C4-2B (cell line): ENCODE results near the gene LMCD1.

Source experiments
- H3K27ac ChIP-seq: fragments of 450-650 bp; 2 replicates; pipeline ENCODE4 v1.5.1; 2017
- CTCF ChIP-seq: fragments of 450-650 bp; conservative IDR thresholded peaks from 2 replicates; pipeline ENCODE4 v1.5.1; 2017; ENCODE audit warnings: mild to moderate bottlenecking
- ZFX ChIP-seq: fragments of 450-650 bp; IDR thresholded peaks from 2 replicates; pipeline ENCODE4 v1.6.1; 2017

LMCD1 gene

GRCh38 chr3:8473029-8473428 is 28.6 kb upstream of the LMCD1 start:
- TF ChIP-seq ZFX, result no peak
- no peak for TF ChIP-seq CTCF
- H3K27ac ChIP-seq, result no peak overlapping the region

DNA sequence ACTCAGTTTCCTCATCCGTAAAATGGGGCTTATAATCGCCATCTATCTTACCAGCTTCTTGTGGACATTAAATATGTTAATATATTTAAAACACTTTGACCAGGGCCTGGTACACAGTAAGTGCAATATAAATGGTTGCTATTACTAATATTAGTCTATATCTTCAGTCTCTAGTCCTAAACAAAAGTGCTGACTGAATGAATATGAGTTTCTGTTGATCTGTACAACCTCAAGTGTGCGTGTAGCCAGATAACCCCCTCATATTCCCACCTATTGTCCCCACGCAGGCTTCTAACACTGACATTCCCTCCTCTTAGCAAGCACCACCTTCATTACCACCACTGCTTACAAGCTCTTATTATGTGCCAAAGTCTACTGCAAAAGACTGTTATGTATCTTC is 27.6 kb upstream of the LMCD1 start:
- H3K27ac ChIP-seq, result no peak overlapping the region
- no peak for TF ChIP-seq ZFX

GRCh38 chr3:8474991-8475390 is 26.6 kb upstream of the LMCD1 start:
- H3K27ac ChIP-seq, result no peak overlapping the region
- TF ChIP-seq ZFX (no peak), CTCF (no peak)

DNA sequence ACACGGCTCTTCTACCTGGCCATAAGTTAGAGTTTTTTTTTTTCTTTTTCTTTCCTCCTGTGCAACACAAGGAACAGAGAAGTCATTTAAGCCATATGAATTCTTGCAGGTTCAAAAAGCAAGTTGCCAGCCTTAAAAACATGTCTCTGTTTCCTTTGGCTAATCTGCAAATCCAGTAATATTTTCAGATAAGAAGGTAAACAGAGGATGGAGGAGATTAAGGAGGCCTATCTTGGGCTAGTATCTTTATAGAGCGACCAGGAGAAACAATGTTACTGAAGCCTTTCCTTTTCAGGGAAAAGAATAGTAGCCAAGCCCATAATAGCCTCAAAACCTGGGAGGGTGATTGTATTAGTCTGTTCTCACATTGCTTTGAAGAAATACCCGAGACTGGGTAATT is 20.9 kb upstream of the LMCD1 start:
- TF ChIP-seq CTCF, result no peak
- TF ChIP-seq ZFX, result no peak
- H3K27ac ChIP-seq, result no peak overlapping the region; the same call in 1 of the 2 replicates

- peak; percentile 7; the same call in 1 of the 2 replicates for TF ChIP-seq CTCF
- no peak for TF ChIP-seq ZFX
- no peak overlapping the region; the same call in 1 of the 2 replicates for H3K27ac ChIP-seq
These were observed 20.2 kb upstream of the LMCD1 start for GRCh38 chr3:8481380-8481779.

GRCh38 chr3:8482263-8482662 is 19.4 kb upstream of the LMCD1 start:
- no peak overlapping the region for H3K27ac ChIP-seq
- TF ChIP-seq ZFX (no peak), CTCF (no peak)

GRCh38 chr3:8482960-8483665 is 18.5 kb upstream of the LMCD1 start:
- no peak overlapping the region for H3K27ac ChIP-seq
- TF ChIP-seq CTCF (no peak), ZFX (no peak)
